NB4 (cell line): ENCODE data around the gene MAN2B2.
"Not testable (repeated sequence)": the region's sequence is repeated elsewhere in the genome, so short reads cannot be mapped to it uniquely, and the experiment has no call there.

Experiments used
- DNase-seq: peaks from one replicate; pipeline ENCODE4 v3.0.0; 2010; ENCODE audit warnings: low read depth
- H3K4me3 ChIP-seq: one replicate; pipeline ENCODE4 v1.5.1; 2011; ENCODE audit warnings: mild to moderate bottlenecking, low read depth, low read length, moderate library complexity
- CTCF ChIP-seq: IDR thresholded peaks from one replicate; pipeline ENCODE4 v1.5.1; 2012; ENCODE audit warnings: low read depth, low read length
- MYC ChIP-seq: IDR thresholded peaks from 2 replicates; pipeline ENCODE4 v1.6.1; 2011; ENCODE audit warnings: low read depth, low read length
- POLR2A ChIP-seq: IDR thresholded peaks from 2 replicates; pipeline ENCODE4 v1.6.1; 2011; ENCODE audit warnings: mild to moderate bottlenecking; ENCODE audit not compliant: insufficient read length; ENCODE audit errors: extremely low read depth
- TF ChIP-seq, protein P1 (sequence below): IDR thresholded peaks from 2 replicates; pipeline ENCODE4 v1.6.1; 2011; ENCODE audit warnings: low read depth, low read length

The MAN2B2 gene

DNA sequence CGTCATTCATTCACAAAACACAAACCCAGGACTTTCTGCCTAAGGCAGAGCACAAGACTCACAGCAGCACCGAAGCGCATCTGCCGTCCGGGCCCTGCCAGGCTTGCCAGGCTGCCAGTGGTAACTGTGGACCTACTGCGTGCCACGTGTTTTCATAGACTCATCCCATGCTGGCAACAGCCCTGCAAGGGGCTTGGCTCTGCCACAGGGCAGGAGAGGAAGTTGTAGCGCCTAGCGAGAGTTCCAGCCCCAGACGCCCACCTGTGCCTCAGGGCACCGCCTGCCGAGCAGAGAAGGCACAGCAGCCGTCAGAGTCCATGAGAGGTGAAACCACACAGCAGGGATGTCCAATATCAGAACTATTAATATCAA is 46.6 kb downstream of the MAN2B2 start:
- TF ChIP-seq CTCF (no peak), POLR2A (no peak), MYC (no peak)
- TF ChIP-seq, protein P1, sequence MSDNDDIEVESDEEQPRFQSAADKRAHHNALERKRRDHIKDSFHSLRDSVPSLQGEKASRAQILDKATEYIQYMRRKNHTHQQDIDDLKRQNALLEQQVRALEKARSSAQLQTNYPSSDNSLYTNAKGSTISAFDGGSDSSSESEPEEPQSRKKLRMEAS: no peak
- DNase-seq: no peak
- H3K4me3 ChIP-seq: no peak overlapping the region

GRCh38 chr4:6622744-6623143 is 47.8 kb downstream of the MAN2B2 start:
- DNase-seq: no peak
- H3K4me3 ChIP-seq: no peak overlapping the region

DNA sequence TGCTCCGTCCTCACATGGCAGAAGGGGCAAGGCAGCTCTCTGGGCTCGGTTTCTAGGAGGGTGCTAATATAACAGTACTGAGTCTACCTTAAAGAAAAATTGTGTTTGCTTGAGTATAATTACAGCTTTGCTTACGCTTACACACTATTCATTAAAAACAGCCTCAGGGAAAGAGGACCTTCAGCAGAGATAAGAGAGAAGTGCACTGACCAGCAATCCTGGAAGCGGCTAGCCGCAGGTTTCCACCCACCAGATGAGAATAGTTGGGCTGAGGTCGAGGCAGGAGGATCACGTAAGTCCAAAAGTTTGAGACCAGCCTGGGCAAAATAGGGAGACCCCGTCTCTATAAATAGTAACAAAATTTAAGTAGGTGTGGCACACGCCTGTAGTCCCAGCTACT is 50.3 kb downstream of the MAN2B2 start:
- TF ChIP-seq POLR2A: no peak
- no peak overlapping the region for H3K4me3 ChIP-seq
- DNase-seq: no peak

More at GRCh38 chr4:6622744-6623143, 47.8 kb downstream of the MAN2B2 start:
- no peak for TF ChIP-seq CTCF
- TF ChIP-seq, protein P1: no peak

DNA sequence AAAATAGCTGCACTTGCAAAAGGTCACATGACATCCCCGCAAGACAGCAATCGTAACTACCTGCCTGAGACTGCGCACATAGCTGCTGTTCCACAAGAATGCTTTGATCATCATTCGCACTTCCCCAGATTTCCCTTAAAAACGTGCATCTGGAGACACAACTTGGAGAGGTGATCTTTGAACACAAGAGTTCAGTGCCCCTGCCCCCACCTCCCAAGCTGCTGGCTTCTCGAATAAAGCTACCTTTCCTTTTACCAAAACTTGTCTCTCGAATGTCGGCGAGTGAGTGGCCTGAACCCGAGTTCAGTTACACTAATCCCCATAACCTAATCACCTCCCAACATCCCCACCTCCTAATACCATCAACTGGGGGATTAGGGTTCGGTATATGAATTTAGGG is 51.1 kb downstream of the MAN2B2 start:
- H3K4me3 ChIP-seq: no peak overlapping the region
- TF ChIP-seq CTCF (no peak), MYC (no peak), POLR2A (no peak)
- TF ChIP-seq, protein P1: no peak
- no peak for DNase-seq

DNA sequence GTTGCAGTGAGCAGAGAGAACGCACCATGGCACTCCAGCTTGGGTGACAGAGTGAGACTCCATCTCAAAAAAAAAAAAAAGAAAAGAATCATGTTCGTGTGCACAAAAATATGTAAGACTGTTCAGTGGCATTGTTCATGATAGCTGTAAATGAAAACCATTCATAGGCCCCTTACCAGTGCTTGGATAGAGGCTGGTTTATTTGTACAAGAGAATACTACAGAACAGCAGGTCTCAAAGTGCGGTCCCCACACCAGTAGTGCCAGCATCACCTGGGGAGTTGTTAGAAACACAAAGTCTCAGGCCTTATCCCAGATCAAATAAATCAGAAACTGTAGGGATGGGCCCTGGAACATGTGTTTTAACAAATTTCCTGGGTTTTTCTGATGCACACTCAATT is 52.8 kb downstream of the MAN2B2 start:
- no peak for DNase-seq
- no peak for TF ChIP-seq POLR2A
- TF ChIP-seq CTCF: no peak
- H3K4me3 ChIP-seq: no peak overlapping the region

- not testable (repeated sequence) for DNase-seq, H3K4me3 ChIP-seq
These were observed 53.5 kb downstream of the MAN2B2 start for GRCh38 chr4:6628484-6628883.

- H3K4me3 ChIP-seq: no peak overlapping the region
- no peak for TF ChIP-seq POLR2A
- TF ChIP-seq MYC: no peak
- no peak for TF ChIP-seq CTCF
- TF ChIP-seq, protein P1: no peak
- DNase-seq: no peak
These were observed 57.1 kb downstream of the MAN2B2 start for GRCh38 chr4:6632125-6632524.
